HG02798 (cell line): Measurements from ENCODE around the gene SERPING1.

Experiments
- ATAC-seq: cut with Tn5 transposase; IDR thresholded peaks from one replicate; pipeline ENCODE4 v1.9.1; 2021; ENCODE audit warnings: mild to moderate bottlenecking; ENCODE audit not compliant: unreplicated experiment, poor library complexity

Gene SERPING1

GRCh38 chr11:57635246-57635645, 37.8 kb downstream of the SERPING1 start:
- no peak for ATAC-seq

- ATAC-seq, result no peak
Observed at GRCh38 chr11:57637626-57638004, 40.1 kb downstream of the SERPING1 start.

GRCh38 chr11:57638005-57638781, 40.7 kb downstream of the SERPING1 start:
- no peak for ATAC-seq

- no peak for ATAC-seq
Observed at GRCh38 chr11:57638811-57639320, 41.4 kb downstream of the SERPING1 start.

GRCh38 chr11:57639321-57640067, 42.0 kb downstream of the SERPING1 start:
- ATAC-seq, result no peak

- ATAC-seq, result no peak
Observed at GRCh38 chr11:57640068-57640800, 42.7 kb downstream of the SERPING1 start.

- no peak for ATAC-seq
Observed at GRCh38 chr11:57641011-57641807, 43.7 kb downstream of the SERPING1 start.

GRCh38 chr11:57643802-57644201, 46.3 kb downstream of the SERPING1 start:
- ATAC-seq, result no peak

GRCh38 chr11:57644748-57645688, 47.5 kb downstream of the SERPING1 start:
- peak; percentile 59 for ATAC-seq

GRCh38 chr11:57645689-57646085, 48.2 kb downstream of the SERPING1 start:
- ATAC-seq, result no peak

- ATAC-seq, result peak; percentile 41
Observed at GRCh38 chr11:57646194-57646798, 48.8 kb downstream of the SERPING1 start.

GRCh38 chr11:57646799-57647303, 49.4 kb downstream of the SERPING1 start:
- no peak for ATAC-seq

- ATAC-seq, result no peak
Observed at GRCh38 chr11:57647372-57647771, 49.9 kb downstream of the SERPING1 start.

- no peak for ATAC-seq
Observed at GRCh38 chr11:57647960-57648800, 50.7 kb downstream of the SERPING1 start.

- ATAC-seq, result no peak
Observed at GRCh38 chr11:57648801-57649735, 51.6 kb downstream of the SERPING1 start.
